Right lobe of liver (tissue), 6 donors: ENCODE measurements around the gene GAL3ST3. TPM values are rescaled to one million over a fixed set of nuclear protein-coding genes. Genes with fewer than 3 reads are reported as not detected.

ENCODE experiments used
- ATAC-seq, 4 donors: fragments of 200-7000 bp; cut with Tn5 transposase; one replicate each; pipeline ENCODE4 v1.9.1; 2020; ENCODE audit warnings: mild to moderate bottlenecking in 4 of 4, moderate library complexity in 4 of 4
- DNase-seq, 3 donors: peaks; one replicate each; pipeline ENCODE4 v3.0.0-alpha.2; 2020
- H3K27ac ChIP-seq, 3 donors: fragments of 200-600 bp; one replicate each; pipeline ENCODE4 v1.8.0; 2022
- H3K27me3 ChIP-seq, 2 donors: fragments of 200-600 bp; one replicate each; pipeline ENCODE4 v1.8.0; 2022
- H3K36me3 ChIP-seq, 4 donors: fragments of 200-600 bp; sonication (generic) in 1 of 4; one replicate each; pipeline versions ENCODE4 v1.5.1 to v1.8.0; 2017 to 2022; ENCODE audit warnings: control low read depth in 1 of 4
- H3K4me1 ChIP-seq, 4 donors: fragments of 200-600 bp; sonication (generic) in 1 of 4; one replicate each; pipeline versions ENCODE4 v1.5.1 to v1.8.0; 2017 to 2022; ENCODE audit warnings: control low read depth in 1 of 4
- H3K4me3 ChIP-seq, 3 donors: fragments of 200-600 bp; one replicate each; pipeline ENCODE4 v1.8.0; 2022
- H3K9me3 ChIP-seq, 4 donors: fragments of 200-600 bp; sonication (generic) in 1 of 4; one replicate each; pipeline versions ENCODE4 v1.5.1 to v1.8.0; 2017 to 2022; ENCODE audit warnings: control low read depth in 1 of 4
- CTCF ChIP-seq, 4 donors: fragments of 200-600 bp in 3 of 4; fragments of 450-650 bp in 1 of 4; IDR thresholded peaks; one replicate each; pipeline versions ENCODE4 v1.5.1 to v1.8.0; 2016 to 2022; ENCODE audit warnings: antibody characterized with exemption in 4 of 4, mild to moderate bottlenecking in 2 of 4
- POLR2A ChIP-seq: fragments of 450-650 bp; IDR thresholded peaks from one replicate; pipeline ENCODE4 v1.6.1; 2017; ENCODE audit warnings: antibody characterized with exemption, mild to moderate bottlenecking
- WGBS: methylation state at CpG from one replicate; pipeline ENCODE4 v1.1.6; 2018; ENCODE audit warnings: low coverage, low lambda C conversion rate; ENCODE audit not compliant: insufficient coverage; ENCODE audit errors: missing lambda C conversion rate; 5-methylcytosine and 5-hydroxymethylcytosine counted together
- intact Hi-C, 2 donors: fragments of 100-400 bp; cut with DNase I; formaldehyde crosslinking; loops; one replicate each; pipeline versions ENCODE4 v1.11.2 to v1.14.1; 2022
- total RNA-seq, 6 experiments: library from RNA; depleted of rRNA in 2 of 6; stranded (reverse); fragments of >200 nt in 2 of 6; fragmentation: NEBNext Ultra II Directional in 3 of 6; extraction: Animal tissue kit (Norgen Biotek cat#: 25700) in 3 of 6; gene quantifications; one replicate each; pipeline versions ENCODE4 v1.1.0 to v1.2.4, GENCODE V29; 2016 to 2023
- donor health status: DM: no; HTN: yes; CAD: no.
- donor health status: DM: no; HTN: no; CAD: no.
- donor health status: DM: no; HTN: no; CAD: no.
- donor health status: DM: no; HTN: yes; CAD: no.
- donor health status: DM: no; HTN: yes; CAD: no.

The GAL3ST3 gene
- total RNA-seq, 6 experiments from 2014 or later: not detected

DNA sequence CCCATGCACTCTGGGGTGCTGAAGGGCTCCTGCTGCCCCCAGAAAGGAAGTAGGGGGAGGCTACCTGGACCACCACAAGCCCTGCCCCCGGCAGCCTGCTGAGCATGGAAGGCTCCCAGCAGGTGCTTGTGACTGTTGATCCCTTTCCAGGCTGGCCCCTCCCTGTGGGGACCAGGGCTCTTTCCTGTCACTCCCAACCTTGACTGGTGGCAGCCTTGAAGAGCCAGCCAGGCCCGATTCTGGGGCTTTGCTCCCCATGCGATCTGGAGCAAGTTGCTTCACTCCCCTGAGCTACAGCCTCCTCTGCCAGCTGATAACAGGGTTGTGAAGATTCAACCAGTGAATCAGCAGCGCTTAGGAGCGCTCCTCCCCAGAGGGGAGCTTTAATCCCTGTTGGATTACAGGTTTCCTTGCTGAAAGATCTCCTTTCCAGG, 41.7 kb downstream of the GAL3ST3 start:
- Histone ChIP-seq H3K36me3 (peaks cover 0 to 11% (median 2%) of the 10 kb centered on the region in 4 donors), H3K4me1 (peaks cover 0 to 5% (median 0%) of the 10 kb centered on the region in 4 donors), H3K27ac (no peak overlapping the region), H3K4me3 (no peak overlapping the region), H3K9me3 (no peaks in the 10 kb centered on the region), H3K27me3 (peaks cover 0 to 9% of the 10 kb centered on the region in 2 donors)
- ATAC-seq (no peak), DNase-seq (no peak)
- 100% methylated on average over 1 of the region's 5 CpGs for WGBS
- TF ChIP-seq CTCF (IDR thresholded peaks at IDR 0.05) (no peak), POLR2A (no peak)
- intact Hi-C loops: no loop called here

DNA sequence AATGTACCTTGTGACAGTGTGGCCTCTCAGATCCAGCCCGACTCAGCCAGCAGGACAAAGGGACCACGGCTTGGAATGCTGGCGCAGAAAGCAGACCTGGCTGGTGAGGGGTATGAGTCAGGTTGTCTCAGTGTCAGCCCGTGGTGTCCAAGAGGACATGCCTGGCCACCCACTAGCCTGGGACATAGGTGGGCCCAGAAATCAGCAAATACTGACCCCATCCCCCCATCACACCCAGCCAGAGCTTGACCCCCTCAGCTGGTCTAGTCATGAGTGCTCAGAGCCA, 42.1 kb downstream of the GAL3ST3 start:
- intact Hi-C loops: no loop called here
- Histone ChIP-seq H3K27ac (no peak overlapping the region), H3K4me3 (no peak overlapping the region)

GRCh38 chr11:66006134-66006890, 42.6 kb downstream of the GAL3ST3 start:
- no peaks in the 10 kb centered on the region for H3K9me3 ChIP-seq
- no peak overlapping the region for H3K27ac ChIP-seq
- no peak overlapping the region for H3K4me3 ChIP-seq
- TF ChIP-seq POLR2A (no peak), CTCF (IDR thresholded peaks at IDR 0.05) (no peak)
- H3K27me3 ChIP-seq: peaks cover 0 to under 1% of the 10 kb centered on the region in 2 donors
- intact Hi-C loops: no loop called here
- peaks cover 0 to 5% (median 0%) of the 10 kb centered on the region in 4 donors for H3K4me1 ChIP-seq
- DNase-seq (no peak), ATAC-seq (no peak)
- 91% methylated on average over 3 of the region's 13 CpGs for WGBS
- peaks cover 0 to 11% (median 2%) of the 10 kb centered on the region in 4 donors for H3K36me3 ChIP-seq

More for the DNA sequence above, 42.1 kb downstream of the GAL3ST3 start:
- Histone ChIP-seq H3K9me3 (no peaks in the 10 kb centered on the region), H3K27me3 (peaks cover 0 to 5% of the 10 kb centered on the region in 2 donors), H3K36me3 (peaks cover 0 to 11% (median 2%) of the 10 kb centered on the region in 4 donors), H3K4me1 (peaks cover 0 to 5% (median 0%) of the 10 kb centered on the region in 4 donors)
- no peak for TF ChIP-seq POLR2A
- no peak for TF ChIP-seq CTCF (IDR thresholded peaks at IDR 0.05)
- 90% methylated on average over 3 of the region's 4 CpGs for WGBS
- ATAC-seq (no peak), DNase-seq (no peak)

DNA sequence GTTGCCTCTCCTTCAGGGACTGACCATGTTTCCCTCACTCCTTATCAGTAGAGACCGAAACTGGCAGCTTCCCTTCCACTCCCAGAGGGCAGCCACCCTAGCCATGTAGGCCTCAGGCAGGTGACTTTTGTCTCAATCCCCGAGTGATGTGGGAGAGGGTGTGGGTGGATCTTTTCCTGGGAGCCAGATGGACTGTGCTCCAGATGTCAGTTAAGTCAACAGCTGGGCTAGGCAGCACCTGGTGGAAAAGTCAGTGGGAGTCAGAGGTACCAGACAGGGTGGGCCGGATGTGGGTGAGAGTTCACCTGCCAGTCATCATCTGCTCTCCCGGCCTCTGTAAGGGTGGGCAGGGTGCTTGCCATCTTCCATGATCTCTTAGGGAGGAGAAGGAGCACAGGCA, 44.8 kb downstream of the GAL3ST3 start:
- no peak overlapping the region for H3K27ac ChIP-seq
- TF ChIP-seq CTCF (IDR thresholded peaks at IDR 0.05) (no peak), POLR2A (no peak)
- peaks cover 0 to 11% (median 3%) of the 10 kb centered on the region in 4 donors for H3K4me1 ChIP-seq
- H3K4me3 ChIP-seq: no peak overlapping the region
- ATAC-seq (no peak), DNase-seq (no peak)
- H3K9me3 ChIP-seq: no peaks in the 10 kb centered on the region
- peaks cover 6 to 23% (median 12%) of the 10 kb centered on the region in 4 donors for H3K36me3 ChIP-seq
- WGBS: 69% methylated on average over 3 of the region's 4 CpGs
- no peaks in the 10 kb centered on the region for H3K27me3 ChIP-seq
- intact Hi-C loops: no loop called here
